AG09319 (cell line): ENCODE data around the gene BRINP3.
"Not testable (repeated sequence)": the region's sequence is repeated elsewhere in the genome, so short reads cannot be mapped to it uniquely, and the experiment has no call there.

Source experiments
- DNase-seq: peaks from one replicate; pipeline ENCODE4 v3.0.0-alpha.2; 2010; ENCODE audit warnings: low read depth; ENCODE audit errors: extremely low read depth
- CTCF ChIP-seq: IDR thresholded peaks from 2 replicates; pipeline ENCODE4 v1.5.1; 2011; ENCODE audit warnings: low read depth, mild to moderate bottlenecking, inconsistent platforms, low read length, moderate library complexity

BRINP3 gene

GRCh38 chr1:190477762-190478148 is at the start of gene BRINP3:
BRINP3 (minus strand) TSS chr1:190477864.
- DNase-seq: no peak
- no peak for TF ChIP-seq CTCF

- no peak for TF ChIP-seq CTCF
- no peak for DNase-seq
Observed at GRCh38 chr1:190511554-190511953, 33.9 kb upstream of the BRINP3 start.

GRCh38 chr1:190507357-190507756 is 29.7 kb upstream of the BRINP3 start:
- no peak for DNase-seq
- no peak for TF ChIP-seq CTCF

GRCh38 chr1:190504539-190504938 is 26.9 kb upstream of the BRINP3 start:
- not testable (repeated sequence) for DNase-seq

- no peak for DNase-seq
- TF ChIP-seq CTCF: no peak
Observed at GRCh38 chr1:190497565-190497964, 19.9 kb upstream of the BRINP3 start.

GRCh38 chr1:190494451-190494850 is 16.8 kb upstream of the BRINP3 start:
- no peak for DNase-seq
- no peak for TF ChIP-seq CTCF

GRCh38 chr1:190491404-190491803 is 13.7 kb upstream of the BRINP3 start:
- no peak for DNase-seq
- no peak for TF ChIP-seq CTCF

GRCh38 chr1:190484045-190484444 is 6.4 kb upstream of the BRINP3 start:
- no peak for TF ChIP-seq CTCF
- DNase-seq: no peak
